ENCODE measurements around the gene MLLT3. TPM values are rescaled to one million over a fixed set of nuclear protein-coding genes. Genes with fewer than 3 reads are reported as not detected.

MLLT3 gene
- total RNA-seq, 2 donors from 2014 or later = 13.1 to 22.0 TPM

DNA sequence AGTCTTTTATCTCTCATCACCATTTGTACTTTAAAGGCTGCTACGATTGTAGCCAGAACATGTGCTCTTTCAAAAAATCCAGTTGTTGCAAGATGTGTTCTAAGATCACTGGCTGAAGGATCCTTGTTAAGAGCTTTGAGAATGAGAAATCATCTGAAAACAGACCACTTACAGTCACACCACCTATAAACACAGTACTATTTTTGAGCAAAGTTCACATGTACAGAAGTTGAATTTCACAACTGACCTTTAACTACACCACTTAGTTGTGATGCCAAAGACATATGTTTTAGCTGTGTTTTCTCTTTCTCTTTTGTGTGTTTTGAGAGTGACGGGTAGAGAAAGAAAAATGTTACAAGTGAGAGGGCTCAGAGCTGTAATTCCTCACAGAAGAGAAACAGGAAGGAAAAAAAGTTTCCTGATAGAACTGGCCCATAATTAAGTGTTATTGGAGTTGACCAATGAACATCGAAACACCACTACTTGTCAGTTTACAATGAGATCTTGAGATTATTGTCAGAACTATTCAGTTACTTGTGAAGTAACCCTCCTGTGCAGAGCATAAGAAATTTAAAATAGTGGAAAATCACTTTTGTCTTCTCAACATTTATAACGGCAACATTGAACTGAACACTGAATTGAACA, 245.4 kb downstream of the MLLT3 start:
- TF ChIP-seq, protein P1, sequence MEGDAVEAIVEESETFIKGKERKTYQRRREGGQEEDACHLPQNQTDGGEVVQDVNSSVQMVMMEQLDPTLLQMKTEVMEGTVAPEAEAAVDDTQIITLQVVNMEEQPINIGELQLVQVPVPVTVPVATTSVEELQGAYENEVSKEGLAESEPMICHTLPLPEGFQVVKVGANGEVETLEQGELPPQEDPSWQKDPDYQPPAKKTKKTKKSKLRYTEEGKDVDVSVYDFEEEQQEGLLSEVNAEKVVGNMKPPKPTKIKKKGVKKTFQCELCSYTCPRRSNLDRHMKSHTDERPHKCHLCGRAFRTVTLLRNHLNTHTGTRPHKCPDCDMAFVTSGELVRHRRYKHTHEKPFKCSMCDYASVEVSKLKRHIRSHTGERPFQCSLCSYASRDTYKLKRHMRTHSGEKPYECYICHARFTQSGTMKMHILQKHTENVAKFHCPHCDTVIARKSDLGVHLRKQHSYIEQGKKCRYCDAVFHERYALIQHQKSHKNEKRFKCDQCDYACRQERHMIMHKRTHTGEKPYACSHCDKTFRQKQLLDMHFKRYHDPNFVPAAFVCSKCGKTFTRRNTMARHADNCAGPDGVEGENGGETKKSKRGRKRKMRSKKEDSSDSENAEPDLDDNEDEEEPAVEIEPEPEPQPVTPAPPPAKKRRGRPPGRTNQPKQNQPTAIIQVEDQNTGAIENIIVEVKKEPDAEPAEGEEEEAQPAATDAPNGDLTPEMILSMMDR (IDR thresholded peaks at IDR 0.05) = no peak
- TF ChIP-seq POLR2A (IDR thresholded peaks at IDR 0.05) (no peak), POLR2AphosphoS5 (IDR thresholded peaks at IDR 0.05) (no peak)
- no peak for DNase-seq (ENCODE audit: low spot score)
- Histone ChIP-seq H3K27ac (no peak overlapping the region), H3K27me3 (replicated peaks; ENCODE audit: insufficient read depth) (no peaks in the 10 kb centered on the region), H3K4me1 (replicated peaks) (peaks cover under 1% of the 10 kb centered on the region), H3K36me3 (no peaks in the 10 kb centered on the region), H3K4me3 (no peak overlapping the region), H3K9me3 (no peaks in the 10 kb centered on the region)
- intact Hi-C loops (cut with DNase I) = no loop called here
- 70% methylated on average over 4 of the region's 4 CpGs for WGBS

DNA sequence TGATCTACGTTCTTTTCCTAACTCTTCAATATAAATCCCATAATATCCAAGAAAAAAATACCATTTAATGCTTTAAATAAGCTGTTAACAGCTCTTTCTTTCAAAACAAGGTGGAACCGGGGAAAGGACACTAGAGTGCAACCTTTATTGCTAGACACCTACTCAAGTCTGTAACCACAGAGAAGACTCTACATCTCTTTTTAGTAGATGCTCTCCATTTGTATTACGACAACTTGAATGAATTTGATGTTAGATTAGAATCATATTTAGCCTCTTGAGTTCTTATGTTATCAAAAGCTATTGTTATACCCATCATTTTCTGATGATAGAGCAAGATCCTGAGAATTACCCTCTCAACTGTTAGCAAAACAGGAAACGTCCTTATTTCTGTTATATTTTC, 246.3 kb downstream of the MLLT3 start:
- no peak for DNase-seq (ENCODE audit: low spot score)
- Histone ChIP-seq H3K27ac (no peak overlapping the region), H3K36me3 (no peaks in the 10 kb centered on the region), H3K9me3 (no peaks in the 10 kb centered on the region), H3K4me1 (replicated peaks) (no peaks in the 10 kb centered on the region), H3K27me3 (replicated peaks; ENCODE audit: insufficient read depth) (no peaks in the 10 kb centered on the region), H3K4me3 (no peak overlapping the region)
- 94% methylated on average over 4 of the region's 4 CpGs for WGBS
- intact Hi-C loops (cut with DNase I) = no loop called here
- TF ChIP-seq, protein P1 (IDR thresholded peaks at IDR 0.05) = no peak
- TF ChIP-seq POLR2AphosphoS5 (IDR thresholded peaks at IDR 0.05) (no peak), POLR2A (IDR thresholded peaks at IDR 0.05) (no peak)

DNA sequence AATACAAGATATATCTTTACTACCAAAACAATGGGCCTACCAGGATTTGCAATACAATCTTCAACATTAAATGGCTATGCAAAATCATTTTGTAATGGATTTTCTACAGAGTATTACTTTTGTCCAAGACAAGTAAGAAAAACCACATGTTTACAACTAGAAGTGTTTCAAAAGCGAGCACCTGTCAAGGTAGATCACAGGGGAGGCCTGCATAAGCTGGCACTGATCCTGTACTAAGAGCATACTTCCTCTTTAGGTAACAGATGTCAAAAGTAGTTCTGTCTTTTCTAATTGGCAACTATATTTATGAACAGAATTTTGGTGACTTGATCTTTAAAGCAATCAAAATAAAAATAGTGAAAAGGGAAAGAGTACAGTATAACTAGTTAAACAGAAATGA, 249.0 kb downstream of the MLLT3 start:
- Histone ChIP-seq H3K4me1 (replicated peaks) (no peaks in the 10 kb centered on the region), H3K9me3 (no peaks in the 10 kb centered on the region), H3K4me3 (no peak overlapping the region), H3K27ac (no peak overlapping the region), H3K27me3 (replicated peaks; ENCODE audit: insufficient read depth) (no peaks in the 10 kb centered on the region), H3K36me3 (no peaks in the 10 kb centered on the region)
- TF ChIP-seq POLR2AphosphoS5 (IDR thresholded peaks at IDR 0.05) (no peak), POLR2A (IDR thresholded peaks at IDR 0.05) (no peak)
- TF ChIP-seq, protein P1 (IDR thresholded peaks at IDR 0.05) = no peak
- intact Hi-C loops (cut with DNase I) = no loop called here
- DNase-seq (ENCODE audit: low spot score) = no peak
- 66% methylated on average over 1 of the region's 1 CpG for WGBS

DNA sequence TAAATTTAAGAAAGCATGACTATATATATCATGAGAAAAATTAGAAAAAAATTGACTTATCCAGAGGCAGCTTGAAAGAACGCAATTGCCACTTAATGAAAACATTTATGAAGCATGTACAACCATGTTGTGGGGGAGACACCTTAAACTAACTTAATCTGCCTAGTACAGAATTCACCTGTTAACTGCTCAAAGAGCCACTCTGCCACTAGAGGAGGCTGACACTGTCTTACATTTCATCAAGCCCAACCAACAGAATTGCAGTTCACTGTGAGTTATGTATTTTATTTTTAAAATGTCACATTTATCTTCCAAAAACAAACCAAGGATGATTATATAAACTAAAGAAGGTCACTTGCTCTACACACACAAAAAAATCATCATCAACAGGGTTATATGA, 252.9 kb downstream of the MLLT3 start:
- Histone ChIP-seq H3K4me1 (replicated peaks) (no peaks in the 10 kb centered on the region), H3K4me3 (no peak overlapping the region), H3K36me3 (no peaks in the 10 kb centered on the region), H3K27me3 (replicated peaks; ENCODE audit: insufficient read depth) (no peaks in the 10 kb centered on the region), H3K27ac (no peak overlapping the region), H3K9me3 (no peaks in the 10 kb centered on the region)
- 100% methylated on average over 1 of the region's 1 CpG for WGBS
- TF ChIP-seq POLR2AphosphoS5 (IDR thresholded peaks at IDR 0.05) (no peak), POLR2A (IDR thresholded peaks at IDR 0.05) (no peak)
- TF ChIP-seq, protein P1 (IDR thresholded peaks at IDR 0.05) = no peak
- intact Hi-C loops (cut with DNase I) = no loop called here
- DNase-seq (ENCODE audit: low spot score) = no peak

DNA sequence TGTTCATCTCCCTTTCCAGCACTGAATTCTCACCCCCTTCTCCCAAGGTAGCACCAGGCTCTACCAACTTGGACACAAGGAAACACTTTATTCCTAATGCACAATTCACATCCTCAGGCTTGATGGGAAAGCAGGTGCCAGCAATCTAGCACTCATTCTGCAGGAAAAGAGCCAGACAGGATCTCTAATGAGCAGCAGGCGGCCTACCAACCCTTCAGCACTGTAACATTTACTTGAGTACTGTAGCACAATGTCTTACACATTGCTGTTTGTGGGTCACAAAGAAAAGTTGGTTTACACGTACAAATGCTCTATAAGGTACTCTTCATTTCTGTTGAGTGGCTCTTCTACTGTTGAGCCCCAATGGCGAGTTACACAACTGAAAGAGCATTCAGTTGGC, 254.4 kb downstream of the MLLT3 start:
- H3K4me3 ChIP-seq = no peak overlapping the region
- intact Hi-C loops (cut with DNase I) = no loop called here
- no peaks in the 10 kb centered on the region for H3K4me1 ChIP-seq (replicated peaks)
- no peak for DNase-seq (ENCODE audit: low spot score)
- H3K27ac ChIP-seq = no peak overlapping the region
- no peak for TF ChIP-seq POLR2A (IDR thresholded peaks at IDR 0.05)
- TF ChIP-seq, protein P1 (IDR thresholded peaks at IDR 0.05) = no peak
- no peak for TF ChIP-seq POLR2AphosphoS5 (IDR thresholded peaks at IDR 0.05)
- WGBS = 93% methylated on average over 3 of the region's 3 CpGs
- no peaks in the 10 kb centered on the region for H3K27me3 ChIP-seq (replicated peaks; ENCODE audit: insufficient read depth)
- no peaks in the 10 kb centered on the region for H3K9me3 ChIP-seq
- H3K36me3 ChIP-seq = no peaks in the 10 kb centered on the region

Measured in prostate gland (tissue), 2 donors.